GM23338 (cell line): ENCODE data around the gene MTHFD1. TPM values are rescaled to one million over a fixed set of nuclear protein-coding genes. Genes with fewer than 3 reads are reported as not detected.

Source experiments
- ATAC-seq: fragments of 200-7000 bp; cut with Tn5 transposase; 3 replicates; pipeline ENCODE4 v1.9.1; 2020
- DNase-seq: peaks from one replicate; pipeline ENCODE4 v3.0.0-alpha.2; 2015; ENCODE audit warnings: low spot score
- H2AFZ ChIP-seq: fragments of 200-600 bp; sonication (generic); 2 replicates; pipeline ENCODE4 v1.8.0; 2016; ENCODE audit warnings: antibody characterized with exemption, mild to moderate bottlenecking, moderate library complexity
- H3F3A ChIP-seq: fragments of 200-600 bp; sonication (generic); replicated peaks from 2 replicates; pipeline ENCODE4 v1.8.0; 2017; ENCODE audit warnings: antibody characterized with exemption, mixed run types, low read depth
- H3K27ac ChIP-seq: fragments of 200-600 bp; sonication (generic); 2 replicates; pipeline ENCODE4 v1.6.1; 2016; ENCODE audit warnings: low read depth
- H3K27me3 ChIP-seq: fragments of 200-600 bp; sonication (generic); 2 replicates; pipeline ENCODE4 v1.8.0; 2016; ENCODE audit warnings: mild to moderate bottlenecking, mixed run types, moderate library complexity; ENCODE audit not compliant: insufficient read depth
- H3K36me3 ChIP-seq: fragments of 200-600 bp; sonication (generic); 2 replicates; pipeline ENCODE4 v1.8.0; 2016; ENCODE audit warnings: mild to moderate bottlenecking; ENCODE audit not compliant: insufficient read depth
- H3K4me1 ChIP-seq: fragments of 200-600 bp; sonication (generic); 2 replicates; pipeline ENCODE4 v1.8.0; 2016; ENCODE audit warnings: mild to moderate bottlenecking, moderate library complexity; ENCODE audit not compliant: insufficient read depth
- H3K4me2 ChIP-seq: fragments of 200-600 bp; sonication (generic); 2 replicates; pipeline ENCODE4 v1.7.1; 2017; ENCODE audit warnings: mixed run types
- H3K4me3 ChIP-seq: fragments of 200-600 bp; sonication (generic); 2 replicates; pipeline ENCODE4 v1.6.1; 2016; ENCODE audit warnings: mixed run types
- H3K79me2 ChIP-seq: fragments of 200-600 bp; sonication (generic); replicated peaks from 2 replicates; pipeline ENCODE4 v1.8.0; 2017; ENCODE audit warnings: mild to moderate bottlenecking; ENCODE audit not compliant: insufficient read depth
- H3K9me2 ChIP-seq: fragments of 200-600 bp; sonication (generic); 2 replicates; pipeline ENCODE4 v1.8.0; 2017; ENCODE audit not compliant: insufficient read depth
- H4K20me1 ChIP-seq: fragments of 200-600 bp; sonication (generic); replicated peaks from 2 replicates; pipeline ENCODE4 v1.8.0; 2017; ENCODE audit warnings: mild to moderate bottlenecking; ENCODE audit not compliant: insufficient read depth
- H3K27ac Mint-ChIP-seq: 2 replicates; pipeline ENCODE4 v1.8.0; 2020; ENCODE audit warnings: inconsistent platforms, mild to moderate bottlenecking, moderate library complexity, mixed read lengths
- H3K27me3 Mint-ChIP-seq: 3 replicates; pipeline ENCODE4 v1.8.0; 2022; ENCODE audit warnings: low read depth, mild to moderate bottlenecking, moderate library complexity, mixed read lengths, inconsistent platforms; ENCODE audit not compliant: insufficient read depth, poor library complexity
- H3K36me3 Mint-ChIP-seq: 3 replicates; pipeline ENCODE4 v1.8.0; 2021; ENCODE audit warnings: low read depth, mild to moderate bottlenecking, inconsistent platforms, moderate library complexity, mixed read lengths
- H3K4me1 Mint-ChIP-seq: 3 replicates; pipeline ENCODE4 v1.8.0; 2020; ENCODE audit warnings: mild to moderate bottlenecking, inconsistent platforms, mixed read lengths
- H3K4me3 Mint-ChIP-seq: 3 replicates; pipeline ENCODE4 v1.8.0; 2021; ENCODE audit warnings: moderate library complexity, mild to moderate bottlenecking, inconsistent platforms, mixed read lengths
- H3K9me3 Mint-ChIP-seq: 3 replicates; pipeline ENCODE4 v1.8.0; 2020; ENCODE audit warnings: moderate library complexity, mild to moderate bottlenecking, inconsistent platforms, mixed read lengths
- ETS1 ChIP-seq: IDR thresholded peaks from 2 replicates; pipeline ENCODE4 v1.6.1; 2016; ENCODE audit warnings: antibody characterized with exemption
- EZH2 ChIP-seq: fragments of 200-600 bp; sonication (generic); IDR thresholded peaks from one replicate; pipeline ENCODE4 v1.8.0; 2017; ENCODE audit warnings: antibody characterized with exemption, mild to moderate bottlenecking, low read depth; ENCODE audit not compliant: unreplicated experiment
- EZH2phosphoT487 ChIP-seq: fragments of 200-600 bp; sonication (generic); IDR thresholded peaks from one replicate; pipeline ENCODE4 v1.8.1; 2018; ENCODE audit warnings: antibody characterized with exemption; ENCODE audit not compliant: unreplicated experiment
- NANOG ChIP-seq: IDR thresholded peaks from 2 replicates; pipeline ENCODE4 v1.6.1; 2016; ENCODE audit warnings: antibody characterized with exemption, borderline replicate concordance
- REST ChIP-seq: IDR thresholded peaks from one replicate; pipeline ENCODE4 v1.6.1; 2018; ENCODE audit warnings: antibody characterized with exemption; ENCODE audit not compliant: unreplicated experiment
- STAT1 ChIP-seq: IDR thresholded peaks from one replicate; pipeline ENCODE4 v1.6.1; 2016; ENCODE audit warnings: antibody characterized with exemption; ENCODE audit not compliant: unreplicated experiment
- ZNF114 ChIP-seq: fragments of 250-450 bp; sonication (Bioruptor Pico); IDR thresholded peaks from 2 replicates; pipeline ENCODE4 v1.5.0; 2020; ENCODE audit warnings: mild to moderate bottlenecking, moderate library complexity
- ZNF331 ChIP-seq: fragments of 250-450 bp; sonication (Bioruptor Pico); IDR thresholded peaks from 2 replicates; pipeline ENCODE4 v1.5.0; 2020; ENCODE audit warnings: low read depth, mild to moderate bottlenecking, moderate library complexity
- polyA plus RNA-seq: library from polyadenylated mRNA; unstranded; fragments of >200 nt; fragmentation: Nextera tagmentation; extraction: Ambion mirVana; gene quantifications from 2 replicates; pipeline ENCODE4 v1.2.1, GENCODE V29; 2016
- total RNA-seq: library from RNA; depleted of rRNA; stranded (reverse); fragments of >200 nt; shearing (Covaris generic); gene quantifications from 2 replicates; pipeline ENCODE4 v1.2.3, GENCODE V29; 2014

MTHFD1 gene
- total and polyA plus RNA-seq, 2 experiments from 2014 or later, result 219 to 237 TPM

- no peak for TF ChIP-seq REST
- no peak for TF ChIP-seq STAT1
- no peak for TF ChIP-seq ETS1
Observed at GRCh38 chr14:64349741-64350490, 38.2 kb upstream of the MTHFD1 start (continued).

- Mint-ChIP-seq H3K27ac (no peak overlapping the region), H3K4me1 (peaks cover 5% of the 10 kb centered on the region; the same call in 2 of the 3 replicates), H3K4me3 (no peak overlapping the region), H3K36me3 (no peaks in the 10 kb centered on the region; the same call in 2 of the 3 replicates), H3K9me3 (no peaks in the 10 kb centered on the region), H3K27me3 (peaks cover 5% of the 10 kb centered on the region)
- H3K4me1 ChIP-seq, result peaks cover 8% of the 10 kb centered on the region; the same call in 1 of the 2 replicates
- H3F3A ChIP-seq, result no peaks in the 10 kb centered on the region
- DNase-seq, result no peak
- H4K20me1 ChIP-seq, result no peaks in the 10 kb centered on the region
- H3K27ac ChIP-seq, result no peak overlapping the region
- H3K9me2 ChIP-seq, result peaks cover 10% of the 10 kb centered on the region; the same call in 1 of the 2 replicates
- H3K36me3 ChIP-seq, result no peaks in the 10 kb centered on the region
- H3K4me3 ChIP-seq, result no peak overlapping the region
- H3K79me2 ChIP-seq, result no peaks in the 10 kb centered on the region
- ATAC-seq, result no peak
- no peak overlapping the region for H3K4me2 ChIP-seq
- no peak overlapping the region for H2AFZ ChIP-seq
- no peaks in the 10 kb centered on the region for H3K27me3 ChIP-seq
- TF ChIP-seq ZNF331 (CRISPR knock-in tag) (no peak), EZH2phosphoT487 (no peak), NANOG (no peak), REST (no peak), EZH2 (no peak), ZNF114 (CRISPR knock-in tag) (no peak)
Observed at GRCh38 chr14:64363265-64363846, 24.8 kb upstream of the MTHFD1 start.
